ENCODE results near the gene ZMIZ1.

The ZMIZ1 gene

DNA sequence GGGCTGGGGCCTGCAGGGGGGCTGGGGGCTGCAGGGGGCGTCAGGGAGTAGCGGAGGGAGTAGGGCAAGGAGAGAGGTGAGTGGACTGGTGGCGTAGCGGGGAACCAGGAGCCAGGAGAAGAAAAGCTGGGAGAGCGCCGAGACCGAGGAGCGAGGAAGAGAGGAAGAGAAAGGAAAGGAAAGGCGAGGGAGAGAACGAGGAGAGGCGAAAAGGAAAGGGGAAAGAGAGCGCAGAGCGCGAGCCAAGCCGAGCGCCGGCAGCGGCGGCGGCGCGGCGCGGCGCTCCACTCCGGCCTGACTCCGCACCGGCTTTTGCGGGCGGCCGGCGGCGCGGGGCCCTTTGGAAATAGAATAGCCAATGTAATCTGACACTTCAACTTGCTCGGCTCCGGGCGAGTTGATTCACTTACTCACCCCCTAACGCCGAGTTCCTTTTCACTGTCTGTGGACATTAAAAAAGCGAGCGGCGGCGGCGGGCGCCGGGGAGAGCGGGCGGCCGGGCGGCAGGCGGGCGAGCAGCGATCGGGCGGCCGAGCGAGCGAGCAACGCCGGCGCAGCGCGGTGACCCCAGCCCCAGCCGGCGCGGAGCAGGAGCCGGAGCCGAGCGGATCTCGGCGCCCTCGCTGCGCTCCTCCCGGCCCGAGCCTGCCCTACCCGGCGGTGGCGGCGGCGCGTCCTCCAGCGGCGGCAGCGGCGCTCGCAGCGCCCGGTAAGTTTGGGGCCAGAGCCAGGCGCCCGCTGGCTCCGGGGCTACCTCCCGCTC, at the start of gene ZMIZ1 (continued):
- TF ChIP-seq, protein P1, sequence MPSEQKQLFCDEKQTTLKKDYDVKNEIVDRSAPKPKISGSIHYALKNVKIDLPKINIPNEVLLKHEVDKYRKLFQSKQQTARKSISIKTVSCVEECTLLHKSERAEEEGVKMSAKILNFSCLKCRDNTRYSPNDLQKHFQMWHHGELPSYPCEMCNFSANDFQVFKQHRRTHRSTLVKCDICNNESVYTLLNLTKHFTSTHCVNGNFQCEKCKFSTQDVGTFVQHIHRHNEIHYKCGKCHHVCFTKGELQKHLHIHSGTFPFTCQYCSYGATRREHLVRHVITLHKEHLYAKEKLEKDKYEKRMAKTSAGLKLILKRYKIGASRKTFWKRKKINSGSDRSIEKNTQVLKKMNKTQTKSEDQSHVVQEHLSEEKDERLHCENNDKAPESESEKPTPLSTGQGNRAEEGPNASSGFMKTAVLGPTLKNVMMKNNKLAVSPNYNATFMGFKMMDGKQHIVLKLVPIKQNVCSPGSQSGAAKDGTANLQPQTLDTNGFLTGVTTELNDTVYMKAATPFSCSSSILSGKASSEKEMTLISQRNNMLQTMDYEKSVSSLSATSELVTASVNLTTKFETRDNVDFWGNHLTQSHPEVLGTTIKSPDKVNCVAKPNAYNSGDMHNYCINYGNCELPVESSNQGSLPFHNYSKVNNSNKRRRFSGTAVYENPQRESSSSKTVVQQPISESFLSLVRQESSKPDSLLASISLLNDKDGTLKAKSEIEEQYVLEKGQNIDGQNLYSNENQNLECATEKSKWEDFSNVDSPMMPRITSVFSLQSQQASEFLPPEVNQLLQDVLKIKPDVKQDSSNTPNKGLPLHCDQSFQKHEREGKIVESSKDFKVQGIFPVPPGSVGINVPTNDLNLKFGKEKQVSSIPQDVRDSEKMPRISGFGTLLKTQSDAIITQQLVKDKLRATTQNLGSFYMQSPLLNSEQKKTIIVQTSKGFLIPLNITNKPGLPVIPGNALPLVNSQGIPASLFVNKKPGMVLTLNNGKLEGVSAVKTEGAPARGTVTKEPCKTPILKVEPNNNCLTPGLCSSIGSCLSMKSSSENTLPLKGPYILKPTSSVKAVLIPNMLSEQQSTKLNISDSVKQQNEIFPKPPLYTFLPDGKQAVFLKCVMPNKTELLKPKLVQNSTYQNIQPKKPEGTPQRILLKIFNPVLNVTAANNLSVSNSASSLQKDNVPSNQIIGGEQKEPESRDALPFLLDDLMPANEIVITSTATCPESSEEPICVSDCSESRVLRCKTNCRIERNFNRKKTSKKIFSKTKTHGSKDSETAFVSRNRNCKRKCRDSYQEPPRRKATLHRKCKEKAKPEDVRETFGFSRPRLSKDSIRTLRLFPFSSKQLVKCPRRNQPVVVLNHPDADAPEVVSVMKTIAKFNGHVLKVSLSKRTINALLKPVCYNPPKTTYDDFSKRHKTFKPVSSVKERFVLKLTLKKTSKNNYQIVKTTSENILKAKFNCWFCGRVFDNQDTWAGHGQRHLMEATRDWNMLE (tag by site-specific recombination; conservative IDR thresholded peaks at IDR 0.05; ENCODE audit: low read depth) = no peak
- TF ChIP-seq ZNF626 (tag by site-specific recombination; IDR thresholded peaks at IDR 0.05) (no peak; the same call in 1 of the 2 replicates), ZBTB20 (tag by site-specific recombination; IDR thresholded peaks at IDR 0.05) (no peak; the same call in 1 of the 2 replicates), ZNF473 (tag by site-specific recombination; IDR thresholded peaks at IDR 0.05) (no peak), ZNF266 (tag by site-specific recombination; IDR thresholded peaks at IDR 0.05; ENCODE audit: low read depth) (no peak), ZNF792 (tag by site-specific recombination; IDR thresholded peaks at IDR 0.05) (no peak), KLF10 (tag by site-specific recombination; IDR thresholded peaks at IDR 0.05) (peak; percentile 75)

DNA sequence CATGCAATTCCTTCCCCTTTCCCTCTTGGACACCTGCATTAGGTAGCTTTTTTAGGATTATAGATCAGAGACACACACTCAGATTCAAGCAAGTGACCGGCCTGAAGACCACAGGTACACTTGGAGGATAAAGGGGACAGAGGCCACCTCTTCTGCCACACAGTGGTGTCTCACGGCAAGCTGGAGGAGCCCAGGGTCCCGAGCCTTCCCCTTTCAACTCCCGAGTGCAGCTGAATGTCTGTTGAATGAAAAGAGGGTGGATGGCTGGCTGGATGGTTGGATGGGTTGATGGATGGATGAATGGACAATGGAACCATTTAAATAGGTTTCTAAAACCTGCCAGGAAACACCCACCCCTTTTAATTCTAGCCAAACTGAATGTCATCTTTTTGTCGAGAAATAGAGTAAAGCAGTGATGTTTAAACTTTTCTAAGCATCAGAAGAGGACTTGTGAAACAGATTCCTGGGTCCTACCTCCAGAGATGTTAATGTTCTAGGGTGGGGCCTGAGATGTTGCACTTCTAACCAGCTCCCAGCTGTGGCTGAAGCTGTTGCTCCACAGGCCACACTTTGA, 49.2 kb upstream of the ZMIZ1 start:
- Histone ChIP-seq H3K4me1 (ENCODE audit: control insufficient read depth, insufficient read depth, low read length) (no peaks in the 10 kb centered on the region), H3K9me3 (ENCODE audit: control insufficient read depth, insufficient read depth, low read depth, low read length) (no peaks in the 10 kb centered on the region), H3K4me3 (ENCODE audit: low read depth, low read length) (no peak overlapping the region), H3K27ac (ENCODE audit: extremely low read depth, low read depth, low read length) (no peak overlapping the region), H3K36me3 (ENCODE audit: control insufficient read depth in 2 of 2, insufficient read depth in 1 of 2, low read length in 2 of 2) (no peaks in the 10 kb centered on the region)
- ChIA-PET POLR2A (no interaction called here), CTCF (interaction anchor here (0.7 kb wide), 1 partner anchor 44 kb away, joined by 3 read pairs; no protein-coding TSS in a partner anchor)
- TF ChIP-seq GFI1B (tag by site-specific recombination; IDR thresholded peaks at IDR 0.05) = no peak
- no peak for TF ChIP-seq ZNF391 (tag by site-specific recombination; IDR thresholded peaks at IDR 0.05; ENCODE audit: borderline replicate concordance, low read depth)
- TF ChIP-seq ZNF660 (tag by site-specific recombination; IDR thresholded peaks at IDR 0.05) = no peak
- TF ChIP-seq ZNF404 (tag by site-specific recombination; IDR thresholded peaks at IDR 0.05) = no peak
- TF ChIP-seq, protein P2, sequence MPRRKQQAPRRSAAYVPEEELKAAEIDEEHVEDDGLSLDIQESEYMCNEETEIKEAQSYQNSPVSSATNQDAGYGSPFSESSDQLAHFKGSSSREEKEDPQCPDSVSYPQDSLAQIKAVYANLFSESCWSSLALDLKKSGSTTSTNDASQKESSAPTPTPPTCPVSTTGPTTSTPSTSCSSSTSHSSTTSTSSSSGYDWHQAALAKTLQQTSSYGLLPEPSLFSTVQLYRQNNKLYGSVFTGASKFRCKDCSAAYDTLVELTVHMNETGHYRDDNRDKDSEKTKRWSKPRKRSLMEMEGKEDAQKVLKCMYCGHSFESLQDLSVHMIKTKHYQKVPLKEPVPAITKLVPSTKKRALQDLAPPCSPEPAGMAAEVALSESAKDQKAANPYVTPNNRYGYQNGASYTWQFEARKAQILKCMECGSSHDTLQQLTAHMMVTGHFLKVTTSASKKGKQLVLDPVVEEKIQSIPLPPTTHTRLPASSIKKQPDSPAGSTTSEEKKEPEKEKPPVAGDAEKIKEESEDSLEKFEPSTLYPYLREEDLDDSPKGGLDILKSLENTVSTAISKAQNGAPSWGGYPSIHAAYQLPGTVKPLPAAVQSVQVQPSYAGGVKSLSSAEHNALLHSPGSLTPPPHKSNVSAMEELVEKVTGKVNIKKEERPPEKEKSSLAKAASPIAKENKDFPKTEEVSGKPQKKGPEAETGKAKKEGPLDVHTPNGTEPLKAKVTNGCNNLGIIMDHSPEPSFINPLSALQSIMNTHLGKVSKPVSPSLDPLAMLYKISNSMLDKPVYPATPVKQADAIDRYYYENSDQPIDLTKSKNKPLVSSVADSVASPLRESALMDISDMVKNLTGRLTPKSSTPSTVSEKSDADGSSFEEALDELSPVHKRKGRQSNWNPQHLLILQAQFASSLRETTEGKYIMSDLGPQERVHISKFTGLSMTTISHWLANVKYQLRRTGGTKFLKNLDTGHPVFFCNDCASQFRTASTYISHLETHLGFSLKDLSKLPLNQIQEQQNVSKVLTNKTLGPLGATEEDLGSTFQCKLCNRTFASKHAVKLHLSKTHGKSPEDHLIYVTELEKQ (tag by site-specific recombination; IDR thresholded peaks at IDR 0.05; ENCODE audit: borderline replicate concordance) = no peak
- TF ChIP-seq ZNF521 (tag by site-specific recombination; IDR thresholded peaks at IDR 0.05) = no peak
- TF ChIP-seq, protein P3, sequence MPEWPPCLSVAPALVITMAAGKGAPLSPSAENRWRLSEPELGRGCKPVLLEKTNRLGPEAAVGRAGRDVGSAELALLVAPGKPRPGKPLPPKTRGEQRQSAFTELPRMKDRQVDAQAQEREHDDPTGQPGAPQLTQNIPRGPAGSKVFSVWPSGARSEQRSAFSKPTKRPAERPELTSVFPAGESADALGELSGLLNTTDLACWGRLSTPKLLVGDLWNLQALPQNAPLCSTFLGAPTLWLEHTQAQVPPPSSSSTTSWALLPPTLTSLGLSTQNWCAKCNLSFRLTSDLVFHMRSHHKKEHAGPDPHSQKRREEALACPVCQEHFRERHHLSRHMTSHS (tag by site-specific recombination; IDR thresholded peaks at IDR 0.05) = no peak
- TF ChIP-seq, protein P4, sequence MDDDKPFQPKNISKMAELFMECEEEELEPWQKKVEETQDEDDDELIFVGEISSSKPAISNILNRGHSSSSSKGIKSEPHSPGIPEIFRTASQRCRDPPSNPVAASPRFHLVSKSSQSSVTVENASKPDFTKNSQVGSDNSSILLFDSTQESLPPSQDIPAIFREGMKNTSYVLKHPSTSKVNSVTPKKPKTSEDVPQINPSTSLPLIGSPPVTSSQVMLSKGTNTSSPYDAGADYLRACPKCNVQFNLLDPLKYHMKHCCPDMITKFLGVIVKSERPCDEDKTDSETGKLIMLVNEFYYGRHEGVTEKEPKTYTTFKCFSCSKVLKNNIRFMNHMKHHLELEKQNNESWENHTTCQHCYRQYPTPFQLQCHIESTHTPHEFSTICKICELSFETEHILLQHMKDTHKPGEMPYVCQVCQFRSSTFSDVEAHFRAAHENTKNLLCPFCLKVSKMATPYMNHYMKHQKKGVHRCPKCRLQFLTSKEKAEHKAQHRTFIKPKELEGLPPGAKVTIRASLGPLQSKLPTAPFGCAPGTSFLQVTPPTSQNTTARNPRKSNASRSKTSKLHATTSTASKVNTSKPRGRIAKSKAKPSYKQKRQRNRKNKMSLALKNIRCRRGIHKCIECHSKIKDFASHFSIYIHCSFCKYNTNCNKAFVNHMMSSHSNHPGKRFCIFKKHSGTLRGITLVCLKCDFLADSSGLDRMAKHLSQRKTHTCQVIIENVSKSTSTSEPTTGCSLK (tag by site-specific recombination; IDR thresholded peaks at IDR 0.05) = no peak
- no peak for TF ChIP-seq ZNF473 (tag by site-specific recombination; IDR thresholded peaks at IDR 0.05)
- TF ChIP-seq, protein P5, sequence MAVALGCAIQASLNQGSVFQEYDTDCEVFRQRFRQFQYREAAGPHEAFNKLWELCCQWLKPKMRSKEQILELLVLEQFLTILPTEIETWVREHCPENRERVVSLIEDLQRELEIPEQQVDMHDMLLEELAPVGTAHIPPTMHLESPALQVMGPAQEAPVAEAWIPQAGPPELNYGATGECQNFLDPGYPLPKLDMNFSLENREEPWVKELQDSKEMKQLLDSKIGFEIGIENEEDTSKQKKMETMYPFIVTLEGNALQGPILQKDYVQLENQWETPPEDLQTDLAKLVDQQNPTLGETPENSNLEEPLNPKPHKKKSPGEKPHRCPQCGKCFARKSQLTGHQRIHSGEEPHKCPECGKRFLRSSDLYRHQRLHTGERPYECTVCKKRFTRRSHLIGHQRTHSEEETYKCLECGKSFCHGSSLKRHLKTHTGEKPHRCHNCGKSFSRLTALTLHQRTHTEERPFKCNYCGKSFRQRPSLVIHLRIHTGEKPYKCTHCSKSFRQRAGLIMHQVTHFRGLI (tag by site-specific recombination; IDR thresholded peaks at IDR 0.05) = no peak
- no peak for TF ChIP-seq ZNF155 (tag by site-specific recombination; IDR thresholded peaks at IDR 0.05)
- TF ChIP-seq ZNF335 (tag by site-specific recombination; conservative IDR thresholded peaks at IDR 0.05) = no peak
- TF ChIP-seq, protein P6, sequence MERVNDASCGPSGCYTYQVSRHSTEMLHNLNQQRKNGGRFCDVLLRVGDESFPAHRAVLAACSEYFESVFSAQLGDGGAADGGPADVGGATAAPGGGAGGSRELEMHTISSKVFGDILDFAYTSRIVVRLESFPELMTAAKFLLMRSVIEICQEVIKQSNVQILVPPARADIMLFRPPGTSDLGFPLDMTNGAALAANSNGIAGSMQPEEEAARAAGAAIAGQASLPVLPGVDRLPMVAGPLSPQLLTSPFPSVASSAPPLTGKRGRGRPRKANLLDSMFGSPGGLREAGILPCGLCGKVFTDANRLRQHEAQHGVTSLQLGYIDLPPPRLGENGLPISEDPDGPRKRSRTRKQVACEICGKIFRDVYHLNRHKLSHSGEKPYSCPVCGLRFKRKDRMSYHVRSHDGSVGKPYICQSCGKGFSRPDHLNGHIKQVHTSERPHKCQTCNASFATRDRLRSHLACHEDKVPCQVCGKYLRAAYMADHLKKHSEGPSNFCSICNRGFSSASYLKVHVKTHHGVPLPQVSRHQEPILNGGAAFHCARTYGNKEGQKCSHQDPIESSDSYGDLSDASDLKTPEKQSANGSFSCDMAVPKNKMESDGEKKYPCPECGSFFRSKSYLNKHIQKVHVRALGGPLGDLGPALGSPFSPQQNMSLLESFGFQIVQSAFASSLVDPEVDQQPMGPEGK (tag by site-specific recombination; IDR thresholded peaks at IDR 0.05) = no peak

Data from HEK293 (cell line).